Tibial nerve (tissue), 4 donors: ENCODE data around the gene SCG3. TPM values are rescaled to one million over a fixed set of nuclear protein-coding genes. Genes with fewer than 3 reads are reported as not detected.

Experiments
- DNase-seq, 2 donors: peaks; one replicate each; pipeline ENCODE4 v3.0.0-alpha.2; 2019; ENCODE audit warnings: low spot score in 2 of 2
- H3K27ac ChIP-seq, 4 donors: fragments of 200-600 bp; sonication (generic) in 3 of 4; one replicate each; pipeline ENCODE4 v1.5.1; 2017 to 2019; ENCODE audit warnings: mild to moderate bottlenecking in 1 of 4
- H3K27me3 ChIP-seq, 2 donors: fragments of 200-600 bp; sonication (generic) in 1 of 2; one replicate each; pipeline versions ENCODE4 v1.5.1 to v1.6.0; 2017 to 2019
- H3K36me3 ChIP-seq, 3 donors: fragments of 200-600 bp; sonication (generic); one replicate each; pipeline ENCODE4 v1.5.1; 2018 to 2019
- H3K4me1 ChIP-seq, 4 donors: fragments of 200-600 bp; sonication (generic) in 3 of 4; one replicate each; pipeline ENCODE4 v1.5.1; 2017 to 2019
- H3K4me3 ChIP-seq, 4 donors: fragments of 200-600 bp; sonication (generic) in 3 of 4; one replicate each; pipeline ENCODE4 v1.5.1; 2017 to 2019; ENCODE audit warnings: mild to moderate bottlenecking in 1 of 4, moderate library complexity in 1 of 4
- H3K9me3 ChIP-seq, 4 donors: fragments of 200-600 bp; sonication (generic) in 3 of 4; one replicate each; pipeline ENCODE4 v1.5.1; 2017 to 2019
- CTCF ChIP-seq, 5 experiments: fragments of 200-600 bp in 3 of 5; fragments of 450-650 bp in 2 of 5; sonication (generic) in 3 of 5; IDR thresholded peaks; one replicate each; pipeline ENCODE4 v1.5.1; 2016 to 2019; ENCODE audit warnings: antibody characterized with exemption in 5 of 5, mild to moderate bottlenecking in 3 of 5, moderate library complexity in 2 of 5
- EP300 ChIP-seq, 2 donors: sonication (generic); formaldehyde crosslinking; IDR thresholded peaks; one replicate each; pipeline ENCODE4 v1.6.1; 2017; ENCODE audit warnings: antibody characterized with exemption in 2 of 2, mild to moderate bottlenecking in 1 of 2
- POLR2A ChIP-seq, 2 donors: fragments of 450-650 bp; IDR thresholded peaks; one replicate each; pipeline ENCODE4 v1.6.1; 2017; ENCODE audit warnings: antibody characterized with exemption in 2 of 2, mild to moderate bottlenecking in 2 of 2, moderate library complexity in 2 of 2
- WGBS, 2 donors: methylation state at CpG; one replicate each; pipeline ENCODE4 v1.1.5; 2018; 5-methylcytosine and 5-hydroxymethylcytosine counted together
- total RNA-seq, 4 donors: library from RNA; depleted of rRNA; stranded (reverse); fragments of >200 nt; gene quantifications; one replicate each; pipeline ENCODE4 v1.1.0, GENCODE V29; 2016

Gene SCG3
- total RNA-seq, 4 donors from 2014 or later, result not detected

- Histone ChIP-seq H3K4me3 (peak overlapping the region in 1 of 4 donors; percentile 9), H3K4me1 (peaks cover 0 to 11% (median 2%) of the 10 kb centered on the region in 4 donors), H3K27me3 (no peaks in the 10 kb centered on the region), H3K27ac (peak overlapping the region in 2 of 4 donors; percentile 23 to 65), H3K36me3 (no peaks in the 10 kb centered on the region), H3K9me3 (no peaks in the 10 kb centered on the region)
- no peak for DNase-seq
- TF ChIP-seq POLR2A (IDR thresholded peaks at IDR 0.05) (no peak), EP300 (IDR thresholded peaks at IDR 0.05) (no peak), CTCF (IDR thresholded peaks at IDR 0.05) (no peak)
- WGBS, 2 donors, result 88 to 91% methylated on average over 5 of the region's 5 CpGs
Measured at GRCh38 chr15:51709031-51709430, 27.7 kb downstream of the SCG3 start.

- no peak overlapping the region for H3K27ac ChIP-seq
- no peaks in the 10 kb centered on the region for H3K9me3 ChIP-seq
- no peak for DNase-seq
- no peak overlapping the region for H3K4me3 ChIP-seq
- no peaks in the 10 kb centered on the region for H3K27me3 ChIP-seq
- 75 to 81% methylated on average over 1 of the region's 1 CpG for WGBS, 2 donors
- no peaks in the 10 kb centered on the region for H3K4me1 ChIP-seq
- peaks cover 0 to 3% (median 0%) of the 10 kb centered on the region in 3 donors for H3K36me3 ChIP-seq
- TF ChIP-seq EP300 (IDR thresholded peaks at IDR 0.05), result no peak
- no peak for TF ChIP-seq POLR2A (IDR thresholded peaks at IDR 0.05)
- TF ChIP-seq CTCF (IDR thresholded peaks at IDR 0.05), result no peak
Measured at GRCh38 chr15:51714162-51714561, 32.9 kb downstream of the SCG3 start.

- no peaks in the 10 kb centered on the region for H3K27me3 ChIP-seq
- no peaks in the 10 kb centered on the region for H3K9me3 ChIP-seq
- TF ChIP-seq EP300 (IDR thresholded peaks at IDR 0.05), result no peak
- no peak for TF ChIP-seq POLR2A (IDR thresholded peaks at IDR 0.05)
- TF ChIP-seq CTCF (IDR thresholded peaks at IDR 0.05), result no peak
- no peak overlapping the region for H3K27ac ChIP-seq
- no peaks in the 10 kb centered on the region for H3K4me1 ChIP-seq
- peaks cover 0 to 3% (median 0%) of the 10 kb centered on the region in 3 donors for H3K36me3 ChIP-seq
- WGBS, 2 donors, result 50 to 58% methylated on average over 1 of the region's 1 CpG
- no peak overlapping the region for H3K4me3 ChIP-seq
- no peak for DNase-seq
Measured at GRCh38 chr15:51714911-51715310, 33.6 kb downstream of the SCG3 start.

GRCh38 chr15:51718219-51718618 lies 36.9 kb downstream of the SCG3 start:
- no peaks in the 10 kb centered on the region for H3K27me3 ChIP-seq
- no peaks in the 10 kb centered on the region for H3K9me3 ChIP-seq
- H3K27ac ChIP-seq, result no peak overlapping the region
- peaks cover 0 to 18% (median 0%) of the 10 kb centered on the region in 3 donors for H3K36me3 ChIP-seq
- no peak for DNase-seq
- 37 to 42% methylated on average over 4 of the region's 4 CpGs for WGBS, 2 donors
- H3K4me1 ChIP-seq, result peaks cover 0 to 9% (median 0%) of the 10 kb centered on the region in 4 donors
- TF ChIP-seq CTCF (IDR thresholded peaks at IDR 0.05) (no peak), POLR2A (IDR thresholded peaks at IDR 0.05) (no peak), EP300 (IDR thresholded peaks at IDR 0.05) (no peak)
- H3K4me3 ChIP-seq, result no peak overlapping the region

GRCh38 chr15:51718746-51719145 lies 37.4 kb downstream of the SCG3 start:
- no peak for TF ChIP-seq EP300 (IDR thresholded peaks at IDR 0.05)
- no peak for TF ChIP-seq POLR2A (IDR thresholded peaks at IDR 0.05)
- no peak for TF ChIP-seq CTCF (IDR thresholded peaks at IDR 0.05)
- H3K4me3 ChIP-seq, result no peak overlapping the region
- H3K36me3 ChIP-seq, result peaks cover 0 to 18% (median 0%) of the 10 kb centered on the region in 3 donors
- H3K4me1 ChIP-seq, result peaks cover 0 to 9% (median 0%) of the 10 kb centered on the region in 4 donors
- no peaks in the 10 kb centered on the region for H3K9me3 ChIP-seq
- DNase-seq, result no peak
- no peaks in the 10 kb centered on the region for H3K27me3 ChIP-seq
- no peak overlapping the region for H3K27ac ChIP-seq
- WGBS, 2 donors, result 61 to 68% methylated on average over 3 of the region's 3 CpGs
